AG04449 (cell line): ENCODE measurements around the gene CHCHD4.
"Not testable (repeated sequence)": the region's sequence is repeated elsewhere in the genome, so short reads cannot be mapped to it uniquely, and the experiment has no call there.

Experiments
- CTCF ChIA-PET: fragments of 350-600 bp; formaldehyde crosslinking; extraction: SDS; loops from one replicate; lab custom pipeline; 2021; ENCODE audit warnings: antibody characterized with exemption; lab: Yijun Ruan, JAX
- POLR2A ChIA-PET: fragments of 400-600, 350-600 bp; formaldehyde crosslinking; extraction: SDS; loops from one replicate; lab custom pipeline; 2020; ENCODE audit warnings: antibody characterized with exemption, inconsistent platforms; lab: Yijun Ruan, JAX
- DNase-seq: peaks from one replicate; pipeline ENCODE4 v3.0.0-alpha.2; 2010; ENCODE audit warnings: low read depth, low spot score
- H3K4me3 ChIP-seq: 2 replicates; pipeline ENCODE4 v1.5.1; 2011; ENCODE audit warnings: low read depth, mild to moderate bottlenecking, control low read depth, low read length
- CTCF ChIP-seq: IDR thresholded peaks from one replicate; pipeline ENCODE4 v1.5.1; 2011; ENCODE audit warnings: mild to moderate bottlenecking, moderate library complexity, low read length, control low read depth, inconsistent platforms; ENCODE audit not compliant: insufficient read depth; ENCODE audit errors: missing control alignments

CHCHD4 gene

GRCh38 chr3:14077310-14077709 is 47.4 kb downstream of the CHCHD4 start:
- no peak overlapping the region for H3K4me3 ChIP-seq
- DNase-seq = no peak
- ChIA-PET POLR2A (no interaction called here), CTCF (no interaction called here)
- TF ChIP-seq CTCF = no peak

GRCh38 chr3:14075233-14075632 is 49.4 kb downstream of the CHCHD4 start:
- DNase-seq, CTCF ChIA-PET, POLR2A ChIA-PET: not testable (repeated sequence)

GRCh38 chr3:14064910-14065309 is 59.8 kb downstream of the CHCHD4 start:
- POLR2A ChIA-PET = no interaction called here
- no peak for TF ChIP-seq CTCF
- DNase-seq = no peak
- no peak overlapping the region for H3K4me3 ChIP-seq
- CTCF ChIA-PET = no interaction called here

More at GRCh38 chr3:14075233-14075632, 49.4 kb downstream of the CHCHD4 start:
- H3K4me3 ChIP-seq = not testable (repeated sequence)

GRCh38 chr3:14063152-14063551 is 61.5 kb downstream of the CHCHD4 start:
- TF ChIP-seq CTCF = no peak
- CTCF ChIA-PET = no interaction called here
- no peak overlapping the region for H3K4me3 ChIP-seq
- no peak for DNase-seq
- POLR2A ChIA-PET = no interaction called here
